HEK293 (cell line): ENCODE data around the gene SEC22C.

Source experiments
- CTCF ChIA-PET: fragments of 350-600 bp; formaldehyde crosslinking; extraction: SDS; loops from one replicate; lab custom pipeline; 2021; ENCODE audit warnings: antibody characterized with exemption; lab: Yijun Ruan, JAX
- POLR2A ChIA-PET: fragments of 300-600 bp; formaldehyde crosslinking; extraction: SDS; loops from one replicate; lab custom pipeline; 2020; ENCODE audit warnings: antibody characterized with exemption, inconsistent platforms; lab: Yijun Ruan, JAX
- H3K27ac ChIP-seq: fragments of 200-500 bp; sonication (Bioruptor generic); 2 replicates; pipeline ENCODE4 v1.5.1; 2014; ENCODE audit warnings: low read depth, low read length, control low read depth, inconsistent platforms; ENCODE audit errors: extremely low read depth
- H3K36me3 ChIP-seq, 2 experiments: fragments of 200-500 bp in 1 of 2; sonication (Bioruptor generic) in 1 of 2; 1 replicate in 1 of 2; 2 replicates in 1 of 2; pipeline ENCODE4 v1.5.1; 2014 to 2017; ENCODE audit warnings: inconsistent platforms in 2 of 2, low read length in 2 of 2; ENCODE audit not compliant: control insufficient read depth in 2 of 2, insufficient read depth in 1 of 2
- H3K4me1 ChIP-seq: fragments of 200-500 bp; sonication (Bioruptor generic); 2 replicates; pipeline ENCODE4 v1.5.1; 2014; ENCODE audit warnings: mild to moderate bottlenecking, low read length, inconsistent platforms; ENCODE audit not compliant: control insufficient read depth, insufficient read depth
- H3K4me3 ChIP-seq: 2 replicates; pipeline ENCODE4 v1.5.1; 2011; ENCODE audit warnings: low read depth, mild to moderate bottlenecking, control low read depth, low read length, moderate library complexity
- H3K9me3 ChIP-seq: fragments of 200-500 bp; sonication (Bioruptor generic); 2 replicates; pipeline ENCODE4 v1.5.1; 2014; ENCODE audit warnings: low read depth, low read length, inconsistent platforms; ENCODE audit not compliant: control insufficient read depth, insufficient read depth
- BCL11A ChIP-seq: fragments of 450-650 bp; formaldehyde crosslinking; IDR thresholded peaks from 2 replicates; pipeline ENCODE4 v1.5.1; 2016; ENCODE audit warnings: low read depth, missing biosample characterization, missing genetic modification characterization
- EGR2 ChIP-seq: fragments of 450-650 bp; formaldehyde crosslinking; IDR thresholded peaks from 2 replicates; pipeline ENCODE4 v1.5.1; 2016; ENCODE audit warnings: low read depth, missing biosample characterization, missing genetic modification characterization
- KLF10 ChIP-seq: fragments of 450-650 bp; IDR thresholded peaks from 2 replicates; pipeline ENCODE4 v1.5.1; 2018; ENCODE audit warnings: missing biosample characterization, mild to moderate bottlenecking, missing genetic modification characterization
- OVOL3 ChIP-seq: fragments of 450-650 bp; formaldehyde crosslinking; IDR thresholded peaks from 2 replicates; pipeline ENCODE4 v1.5.1; 2016; ENCODE audit warnings: missing biosample characterization, missing genetic modification characterization
- ZBTB11 ChIP-seq: fragments of 450-650 bp; formaldehyde crosslinking; conservative IDR thresholded peaks from 2 replicates; pipeline ENCODE4 v1.5.1; 2016; ENCODE audit warnings: low read depth, missing biosample characterization, missing genetic modification characterization
- ZNF112 ChIP-seq: fragments of 450-650 bp; formaldehyde crosslinking; IDR thresholded peaks from 2 replicates; pipeline ENCODE4 v1.5.0; 2017; ENCODE audit warnings: missing biosample characterization, missing genetic modification characterization
- ZNF133 ChIP-seq: fragments of 450-650 bp; formaldehyde crosslinking; IDR thresholded peaks from 2 replicates; pipeline ENCODE4 v1.5.1; 2016; ENCODE audit warnings: missing biosample characterization, missing genetic modification characterization
- ZNF148 ChIP-seq: fragments of 450-650 bp; formaldehyde crosslinking; IDR thresholded peaks from 2 replicates; pipeline ENCODE4 v1.5.0; 2017; ENCODE audit warnings: missing biosample characterization, missing genetic modification characterization, borderline replicate concordance
- ZNF155 ChIP-seq: fragments of 450-650 bp; formaldehyde crosslinking; IDR thresholded peaks from 2 replicates; pipeline ENCODE4 v1.5.1; 2016; ENCODE audit warnings: missing biosample characterization, missing genetic modification characterization
- ZNF16 ChIP-seq: fragments of 450-650 bp; formaldehyde crosslinking; IDR thresholded peaks from 2 replicates; pipeline ENCODE4 v1.5.1; 2016; ENCODE audit warnings: low read depth, missing biosample characterization, missing genetic modification characterization
- ZNF449 ChIP-seq: fragments of 450-650 bp; formaldehyde crosslinking; IDR thresholded peaks from 2 replicates; pipeline ENCODE4 v1.5.1; 2017; ENCODE audit warnings: missing biosample characterization, mild to moderate bottlenecking, missing genetic modification characterization, moderate library complexity
- ZNF621 ChIP-seq: fragments of 450-650 bp; formaldehyde crosslinking; IDR thresholded peaks from 2 replicates; pipeline ENCODE4 v1.5.1; 2017; ENCODE audit warnings: missing biosample characterization, missing genetic modification characterization
- ZNF792 ChIP-seq: fragments of 450-650 bp; formaldehyde crosslinking; IDR thresholded peaks from 2 replicates; pipeline ENCODE4 v1.5.1; 2016; ENCODE audit warnings: missing biosample characterization, missing genetic modification characterization
- ZXDB ChIP-seq: fragments of 450-650 bp; formaldehyde crosslinking; IDR thresholded peaks from 2 replicates; pipeline ENCODE4 v1.5.1; 2016; ENCODE audit warnings: missing biosample characterization, missing genetic modification characterization
- TF ChIP-seq, protein P1 (sequence below): fragments of 450-650 bp; formaldehyde crosslinking; IDR thresholded peaks from 2 replicates; pipeline ENCODE4 v1.5.1; 2017; ENCODE audit warnings: missing biosample characterization, missing genetic modification characterization
- TF ChIP-seq, protein P2 (sequence below): fragments of 450-650 bp; formaldehyde crosslinking; IDR thresholded peaks from 2 replicates; pipeline ENCODE4 v1.5.1; 2016; ENCODE audit warnings: missing biosample characterization, missing genetic modification characterization, low read depth

The SEC22C gene

DNA sequence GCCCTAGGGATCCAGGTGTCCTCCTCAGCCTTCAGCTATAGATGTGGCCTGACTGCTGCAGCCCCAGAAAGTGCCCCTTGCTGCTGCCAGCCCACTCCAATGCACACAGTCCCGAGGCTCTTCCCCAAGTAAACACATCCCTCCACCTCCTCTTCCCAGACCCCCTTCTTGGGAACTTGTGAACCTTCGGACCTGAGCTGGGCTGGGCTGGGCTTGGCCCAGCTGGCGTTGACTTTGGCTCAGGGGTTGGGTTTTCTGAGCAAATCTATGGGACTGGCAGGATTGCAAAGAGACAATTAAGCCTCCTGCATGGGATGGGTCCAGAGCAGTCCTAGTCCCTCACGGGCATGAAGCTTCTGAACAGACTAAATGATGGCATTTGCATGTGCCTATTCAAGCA, 64.7 kb downstream of the SEC22C start:
- Histone ChIP-seq H3K9me3 (no peaks in the 10 kb centered on the region), H3K36me3 (no peaks in the 10 kb centered on the region), H3K27ac (no peak overlapping the region), H3K4me3 (no peak overlapping the region), H3K4me1 (no peaks in the 10 kb centered on the region)
- POLR2A ChIA-PET = no interaction called here
- TF ChIP-seq BCL11A (no peak), KLF10 (no peak), ZNF148 (tag by site-specific recombination) (no peak), ZNF133 (tag by site-specific recombination) (no peak), ZNF155 (tag by site-specific recombination) (no peak), ZNF112 (no peak), ZNF792 (tag by site-specific recombination) (no peak), OVOL3 (tag by site-specific recombination) (no peak), ZXDB (tag by site-specific recombination) (no peak), ZBTB11 (tag by site-specific recombination) (no peak), ZNF449 (tag by site-specific recombination) (no peak), ZNF16 (tag by site-specific recombination) (no peak), EGR2 (tag by site-specific recombination) (no peak), ZNF621 (no peak)
- TF ChIP-seq, protein P1, sequence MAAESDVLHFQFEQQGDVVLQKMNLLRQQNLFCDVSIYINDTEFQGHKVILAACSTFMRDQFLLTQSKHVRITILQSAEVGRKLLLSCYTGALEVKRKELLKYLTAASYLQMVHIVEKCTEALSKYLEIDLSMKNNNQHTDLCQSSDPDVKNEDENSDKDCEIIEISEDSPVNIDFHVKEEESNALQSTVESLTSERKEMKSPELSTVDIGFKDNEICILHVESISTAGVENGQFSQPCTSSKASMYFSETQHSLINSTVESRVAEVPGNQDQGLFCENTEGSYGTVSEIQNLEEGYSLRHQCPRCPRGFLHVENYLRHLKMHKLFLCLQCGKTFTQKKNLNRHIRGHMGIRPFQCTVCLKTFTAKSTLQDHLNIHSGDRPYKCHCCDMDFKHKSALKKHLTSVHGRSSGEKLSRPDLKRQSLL = no peak
- TF ChIP-seq, protein P2, sequence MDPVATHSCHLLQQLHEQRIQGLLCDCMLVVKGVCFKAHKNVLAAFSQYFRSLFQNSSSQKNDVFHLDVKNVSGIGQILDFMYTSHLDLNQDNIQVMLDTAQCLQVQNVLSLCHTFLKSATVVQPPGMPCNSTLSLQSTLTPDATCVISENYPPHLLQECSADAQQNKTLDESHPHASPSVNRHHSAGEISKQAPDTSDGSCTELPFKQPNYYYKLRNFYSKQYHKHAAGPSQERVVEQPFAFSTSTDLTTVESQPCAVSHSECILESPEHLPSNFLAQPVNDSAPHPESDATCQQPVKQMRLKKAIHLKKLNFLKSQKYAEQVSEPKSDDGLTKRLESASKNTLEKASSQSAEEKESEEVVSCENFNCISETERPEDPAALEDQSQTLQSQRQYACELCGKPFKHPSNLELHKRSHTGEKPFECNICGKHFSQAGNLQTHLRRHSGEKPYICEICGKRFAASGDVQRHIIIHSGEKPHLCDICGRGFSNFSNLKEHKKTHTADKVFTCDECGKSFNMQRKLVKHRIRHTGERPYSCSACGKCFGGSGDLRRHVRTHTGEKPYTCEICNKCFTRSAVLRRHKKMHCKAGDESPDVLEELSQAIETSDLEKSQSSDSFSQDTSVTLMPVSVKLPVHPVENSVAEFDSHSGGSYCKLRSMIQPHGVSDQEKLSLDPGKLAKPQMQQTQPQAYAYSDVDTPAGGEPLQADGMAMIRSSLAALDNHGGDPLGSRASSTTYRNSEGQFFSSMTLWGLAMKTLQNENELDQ = no peak
- CTCF ChIA-PET = interaction anchor here (1.0 to 1.2 kb wide), 2 partner anchors 73 to 270 kb away, joined by 3 to 4 read pairs; no protein-coding TSS in a partner anchor
